Adrenal gland (tissue), 5 donors: ENCODE results near the gene OSMR.

Experiments used
- CTCF ChIP-seq, 6 experiments: fragments of 450-650 bp in 4 of 6; fragments of 200-600 bp in 2 of 6; sonication (generic) in 1 of 6; IDR thresholded peaks; 1 replicate in 5 of 6; 2 replicates in 1 of 6; pipeline versions ENCODE4 v1.5.1 to v1.8.0; 2016 to 2021; ENCODE audit warnings: antibody characterized with exemption in 6 of 6, mild to moderate bottlenecking in 2 of 6, moderate library complexity in 1 of 6
- POLR2A ChIP-seq, 2 donors: fragments of 450-650 bp; IDR thresholded peaks; one replicate each; pipeline ENCODE4 v1.6.1; 2017; ENCODE audit warnings: antibody characterized with exemption in 2 of 2, mild to moderate bottlenecking in 2 of 2, moderate library complexity in 1 of 2
- donor health status: DM: no; HTN: no; CAD: no.

DNA sequence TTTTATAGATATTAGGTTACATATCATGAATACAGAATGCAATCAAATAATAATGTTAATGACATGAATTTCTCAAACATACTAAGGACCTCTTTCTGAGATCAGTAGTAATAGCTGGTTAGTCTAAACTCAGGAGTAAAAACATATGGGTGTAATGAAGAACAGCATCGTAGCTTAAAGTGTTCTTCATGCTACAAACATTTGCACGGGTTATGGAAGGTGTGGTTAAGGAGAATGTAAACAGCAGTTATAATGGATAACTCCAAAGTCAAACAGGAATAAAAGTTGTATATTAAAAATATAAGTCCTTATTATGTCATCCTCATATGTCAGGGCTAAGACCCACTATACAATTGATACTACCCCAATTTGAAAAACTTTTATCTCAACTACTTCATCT, 115.9 kb downstream of the OSMR start:
- TF ChIP-seq CTCF (IDR thresholded peaks at IDR 0.05) (no peak), POLR2A (IDR thresholded peaks at IDR 0.05) (no peak)
